ENCODE results near the gene TMEM69.
"Not testable (repeated sequence)": the region's sequence is repeated elsewhere in the genome, so short reads cannot be mapped to it uniquely, and the experiment has no call there.

The TMEM69 gene

GRCh38 chr1:45687754-45688740 lies at the start of gene TMEM69:
Gene TMEM69 (plus strand): TSS chr1:45688181. CDS start chr1:45691069, 2,888 bp downstream.
- DNase-seq, result peak; percentile 65

DNA sequence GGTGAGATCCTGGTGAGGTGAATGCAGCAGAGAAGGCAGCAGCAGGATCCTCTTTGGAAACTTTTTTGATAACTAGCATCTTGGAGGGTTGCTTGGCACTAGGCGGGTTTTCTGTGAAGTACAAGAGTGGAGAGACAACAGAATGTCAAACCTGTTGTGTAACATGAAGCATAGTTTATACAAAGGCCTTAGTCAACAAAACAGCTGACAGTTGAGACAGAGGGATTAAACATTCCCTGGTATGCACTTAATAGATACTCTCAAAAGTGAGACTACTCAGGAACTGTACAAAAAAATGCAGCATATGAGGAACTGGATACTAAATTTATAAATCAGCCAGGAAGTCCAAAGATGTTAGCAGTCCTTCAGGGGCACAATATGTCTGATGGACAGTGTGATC lies 47.7 kb upstream of the TMEM69 start:
- no peak for DNase-seq

GRCh38 chr1:45643321-45643720 lies 44.7 kb upstream of the TMEM69 start:
- no peak for DNase-seq

DNA sequence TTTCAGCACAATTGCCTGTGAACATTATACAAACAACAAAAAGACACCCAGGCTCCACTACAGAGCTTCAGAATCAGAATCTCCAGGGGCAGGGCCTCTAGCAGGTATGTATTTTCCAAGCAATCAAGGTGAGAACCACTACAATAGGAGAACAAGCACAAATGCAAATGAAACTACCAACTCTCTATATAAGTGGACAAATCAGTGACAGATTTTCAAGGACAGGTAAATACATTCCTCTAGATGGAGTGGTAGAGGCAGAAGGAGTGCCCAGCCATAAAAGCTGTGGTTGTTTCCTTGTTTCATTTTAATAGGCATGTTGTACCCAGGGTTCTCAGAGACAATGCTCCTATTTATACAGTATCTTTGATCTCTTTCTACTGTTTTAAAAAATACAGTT lies 44.0 kb upstream of the TMEM69 start:
- no peak for DNase-seq

DNA sequence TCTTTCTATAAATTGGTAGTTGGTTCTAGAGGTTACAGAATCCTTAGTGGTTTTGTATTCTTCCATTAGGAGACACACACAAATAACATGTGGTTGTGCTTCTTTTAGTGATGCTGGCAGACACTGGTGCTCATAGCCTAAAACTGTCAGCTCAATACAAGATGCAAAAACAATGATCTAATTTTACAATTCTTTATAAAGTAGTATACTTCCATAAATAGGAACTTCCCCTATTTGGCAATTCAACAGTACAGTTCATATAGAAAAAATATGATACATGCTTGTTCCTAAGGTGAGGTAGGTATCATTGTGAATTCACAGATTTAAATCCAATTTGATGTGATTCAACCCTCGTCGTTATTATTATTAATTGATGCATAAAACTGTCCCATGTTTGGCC lies 43.3 kb upstream of the TMEM69 start:
- DNase-seq, result no peak

- no peak for DNase-seq
Observed at GRCh38 chr1:45647248-45648021, 40.5 kb upstream of the TMEM69 start.

GRCh38 chr1:45654540-45655280 lies 33.3 kb upstream of the TMEM69 start:
- no peak for DNase-seq

GRCh38 chr1:45656573-45657226 lies 31.3 kb upstream of the TMEM69 start:
- DNase-seq, result no peak

GRCh38 chr1:45658171-45658570 lies 29.8 kb upstream of the TMEM69 start:
- DNase-seq, result no peak

GRCh38 chr1:45659222-45659621 lies 28.8 kb upstream of the TMEM69 start:
- DNase-seq, result no peak

DNA sequence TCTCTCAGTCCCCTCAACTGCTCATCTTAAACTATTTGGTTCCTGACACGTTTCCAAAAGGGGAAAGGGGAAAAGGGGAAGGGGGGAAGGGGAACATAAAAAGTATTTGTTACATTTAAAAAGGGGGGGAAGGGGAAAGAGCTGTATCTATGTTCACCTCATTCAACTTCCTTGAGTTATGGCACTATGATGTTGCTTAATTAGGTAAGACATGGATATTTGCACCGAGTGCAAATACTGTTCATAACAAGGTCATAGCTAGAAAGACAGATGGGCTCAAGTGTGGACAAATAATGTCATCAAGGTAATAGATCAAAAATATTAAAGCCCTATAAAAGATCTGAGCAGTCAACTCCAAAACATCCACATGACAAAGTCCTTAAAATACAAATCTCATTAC lies 27.6 kb upstream of the TMEM69 start:
- DNase-seq, result no peak

GRCh38 chr1:45666836-45667235 lies 21.1 kb upstream of the TMEM69 start:
- DNase-seq, result no peak

- DNase-seq, result no peak
Observed at GRCh38 chr1:45667321-45668111, 20.5 kb upstream of the TMEM69 start.

- DNase-seq, result no peak
Observed at GRCh38 chr1:45668526-45668925, 19.5 kb upstream of the TMEM69 start.

DNA sequence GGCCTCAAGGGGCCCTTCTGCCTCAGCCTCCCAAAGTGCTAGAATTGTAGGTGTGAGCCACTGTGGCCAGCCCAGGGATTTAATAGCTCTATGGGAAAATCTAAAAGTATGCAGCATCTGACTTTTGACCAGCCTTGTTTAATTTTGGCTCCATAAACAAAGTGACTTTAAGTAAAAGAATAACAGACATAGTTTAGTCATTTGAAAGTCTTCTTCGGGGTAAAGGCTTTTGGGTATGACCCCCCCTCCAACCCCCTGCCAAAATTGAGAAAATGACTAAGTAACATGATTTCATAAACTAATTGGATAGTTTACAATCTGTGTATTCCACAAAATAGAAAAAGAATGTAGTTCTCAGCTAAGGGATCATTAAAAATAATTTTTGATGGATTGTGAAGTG lies 18.6 kb upstream of the TMEM69 start:
- no peak for DNase-seq

DNA sequence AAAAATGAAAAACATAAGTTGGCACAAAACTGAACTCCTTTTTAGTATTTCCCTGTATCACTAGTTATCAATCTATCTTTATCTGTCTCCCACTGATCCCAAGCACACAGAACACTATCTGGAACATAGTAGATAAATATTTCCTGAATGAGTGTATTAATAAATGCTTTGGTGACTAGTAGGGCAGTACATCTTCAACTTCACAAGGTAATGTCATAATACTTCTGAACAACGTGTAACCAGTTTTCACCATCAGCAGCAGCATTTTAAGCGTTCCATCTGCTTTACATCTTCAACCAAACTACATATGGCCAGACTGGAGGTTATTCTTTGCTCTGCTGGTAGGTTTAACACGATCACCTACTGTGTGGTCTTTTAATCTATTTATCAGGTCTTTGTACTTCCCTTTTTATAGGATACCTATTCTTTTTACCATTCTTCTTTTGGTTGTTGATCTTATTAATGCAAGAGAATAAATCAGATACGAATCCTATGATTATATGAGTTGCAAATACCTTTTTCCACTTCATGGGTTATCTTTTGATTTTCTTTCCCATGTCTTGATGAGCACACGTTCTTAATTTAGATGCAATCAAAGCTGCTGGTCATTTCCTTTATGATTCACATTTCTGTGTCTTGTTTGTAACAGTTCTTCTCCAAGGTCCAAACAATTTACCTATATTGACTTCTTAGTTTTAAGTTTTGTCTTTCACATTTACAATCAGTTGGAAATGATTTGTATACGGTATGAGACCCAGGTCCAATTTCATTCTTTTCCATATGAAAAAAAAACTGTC lies 17.9 kb upstream of the TMEM69 start:
- no peak for DNase-seq

- no peak for DNase-seq
Observed at GRCh38 chr1:45673956-45674355, 14.0 kb upstream of the TMEM69 start.

- DNase-seq, result no peak
Observed at GRCh38 chr1:45674478-45674877, 13.5 kb upstream of the TMEM69 start.

- not testable (repeated sequence) for DNase-seq
Observed at GRCh38 chr1:45676553-45676952, 11.4 kb upstream of the TMEM69 start.

DNA sequence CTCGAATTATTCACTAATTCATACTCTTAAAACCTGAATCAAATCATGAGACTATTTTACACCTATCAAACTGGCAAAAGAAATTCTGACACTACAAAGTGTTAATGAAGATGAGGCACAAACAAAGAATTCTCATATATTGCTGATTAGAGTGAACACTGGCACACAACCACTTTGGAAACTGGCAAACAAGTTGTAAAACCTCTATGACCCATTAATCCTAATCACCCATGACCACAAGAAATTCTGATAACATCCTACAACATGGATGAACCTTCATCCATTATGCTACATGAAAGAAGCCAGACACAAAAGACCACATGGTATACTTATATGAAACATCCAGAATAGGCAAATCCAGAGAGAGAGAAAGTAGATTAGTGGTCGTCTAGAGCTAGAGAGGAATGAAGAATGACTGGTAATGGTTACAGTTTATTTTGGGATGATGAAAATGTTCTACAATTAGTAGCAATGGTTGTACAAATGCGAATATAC lies 10.2 kb upstream of the TMEM69 start:
- DNase-seq, result no peak

DNA sequence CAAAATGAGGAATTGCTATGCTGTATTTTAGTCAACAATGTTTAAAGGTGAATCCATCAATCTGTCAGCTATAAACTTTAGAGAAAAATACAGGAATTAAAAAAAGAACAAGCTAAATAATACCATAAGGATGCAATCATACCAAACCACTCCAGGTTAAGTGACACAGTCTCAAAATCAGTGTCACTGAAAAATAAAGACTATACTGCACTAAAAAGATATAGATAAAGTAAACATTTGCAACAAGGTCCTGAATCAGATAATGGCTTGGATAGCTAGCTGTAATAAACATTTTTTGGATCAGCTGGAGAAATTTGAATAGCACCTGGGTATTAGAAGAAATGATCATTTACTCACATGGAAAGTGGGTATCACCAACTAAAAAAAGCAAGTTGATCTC lies 9.5 kb upstream of the TMEM69 start:
- DNase-seq, result no peak

Measured in activated CD4-positive, alpha-beta T cell treated with anti-CD3 and anti-CD28 coated beads for 1 hour (primary cell).